Activated naive CD8-positive, alpha-beta T cell treated with anti-CD3 and anti-CD28 coated beads for 36 hours (primary cell): Measurements from ENCODE around the gene SLC6A7. TPM values are rescaled to one million over a fixed set of nuclear protein-coding genes. Genes with fewer than 3 reads are reported as not detected.

Source experiments
- DNase-seq: peaks from one replicate; pipeline ENCODE4 v3.0.0; 2021
- H3K27ac Mint-ChIP-seq: one replicate; pipeline ENCODE4 v1.8.0; 2022; ENCODE audit warnings: mild to moderate bottlenecking, moderate library complexity, mixed read lengths
- H3K27me3 Mint-ChIP-seq: one replicate; pipeline ENCODE4 v1.8.0; 2022; ENCODE audit warnings: mild to moderate bottlenecking, mixed read lengths
- H3K36me3 Mint-ChIP-seq: one replicate; pipeline ENCODE4 v1.8.0; 2021; ENCODE audit warnings: mild to moderate bottlenecking, mixed read lengths
- H3K4me1 Mint-ChIP-seq: one replicate; pipeline ENCODE4 v1.8.0; 2021; ENCODE audit warnings: mixed read lengths
- H3K4me3 Mint-ChIP-seq: one replicate; pipeline ENCODE4 v1.8.0; 2022; ENCODE audit warnings: mild to moderate bottlenecking, moderate library complexity, mixed read lengths
- H3K9me3 Mint-ChIP-seq: one replicate; pipeline ENCODE4 v1.8.0; 2022; ENCODE audit warnings: mixed read lengths
- total RNA-seq, 2 experiments: library from RNA; stranded (reverse); gene quantifications; one replicate each; pipeline ENCODE4 v1.2.3, GENCODE V29; 2021

The SLC6A7 gene
- total RNA-seq, 2 experiments from 2014 or later, result not detected

GRCh38 chr5:150254774-150255173, 64.9 kb downstream of the SLC6A7 start:
- DNase-seq, result no peak
- Mint-ChIP-seq H3K9me3 (no peaks in the 10 kb centered on the region), H3K36me3 (no peaks in the 10 kb centered on the region), H3K27me3 (no peaks in the 10 kb centered on the region), H3K4me3 (no peak overlapping the region), H3K4me1 (no peaks in the 10 kb centered on the region), H3K27ac (no peak overlapping the region)

- H3K36me3 Mint-ChIP-seq, result no peaks in the 10 kb centered on the region
- no peaks in the 10 kb centered on the region for H3K9me3 Mint-ChIP-seq
- H3K4me3 Mint-ChIP-seq, result no peak overlapping the region
Measured at GRCh38 chr5:150255659-150256409, 66.0 kb downstream of the SLC6A7 start.

GRCh38 chr5:150256410-150257064, 66.7 kb downstream of the SLC6A7 start:
- Mint-ChIP-seq H3K27ac (no peak overlapping the region), H3K36me3 (no peaks in the 10 kb centered on the region), H3K9me3 (no peaks in the 10 kb centered on the region), H3K4me1 (no peaks in the 10 kb centered on the region), H3K4me3 (no peak overlapping the region), H3K27me3 (no peaks in the 10 kb centered on the region)
- no peak for DNase-seq

More at GRCh38 chr5:150255659-150256409, 66.0 kb downstream of the SLC6A7 start:
- Mint-ChIP-seq H3K27ac (no peak overlapping the region), H3K4me1 (no peaks in the 10 kb centered on the region), H3K27me3 (no peaks in the 10 kb centered on the region)
- no peak for DNase-seq

GRCh38 chr5:150257424-150257823, 67.6 kb downstream of the SLC6A7 start:
- DNase-seq, result no peak
- Mint-ChIP-seq H3K4me1 (no peaks in the 10 kb centered on the region), H3K9me3 (no peaks in the 10 kb centered on the region), H3K27me3 (no peaks in the 10 kb centered on the region), H3K36me3 (no peaks in the 10 kb centered on the region), H3K27ac (no peak overlapping the region), H3K4me3 (no peak overlapping the region)

- Mint-ChIP-seq H3K36me3 (no peaks in the 10 kb centered on the region), H3K9me3 (no peaks in the 10 kb centered on the region), H3K27ac (no peak overlapping the region), H3K27me3 (no peaks in the 10 kb centered on the region), H3K4me1 (no peaks in the 10 kb centered on the region), H3K4me3 (no peak overlapping the region)
- no peak for DNase-seq
Measured at GRCh38 chr5:150258130-150258529, 68.3 kb downstream of the SLC6A7 start.

Other genes with a start within 250 kb of the SLC6A7 start
- gene PDE6A, start 245.3 kb upstream of the SLC6A7 start, total RNA-seq, result not detected
- 1 to 10 TPM; 6.6 TPM for gene SLC26A2, start 229.3 kb upstream of the SLC6A7 start, total RNA-seq
- gene TIGD6, start 189.4 kb upstream of the SLC6A7 start, total RNA-seq, result 1 to 10 TPM; 1.7 to 1.9 TPM
- gene HMGXB3, start 189.3 kb upstream of the SLC6A7 start, total RNA-seq, result 10 to 100 TPM; 36.7 to 38.3 TPM
- gene CSF1R, start 103.5 kb upstream of the SLC6A7 start, total RNA-seq, result not detected
- gene PDGFRB, start 34.2 kb upstream of the SLC6A7 start, total RNA-seq, result 1 to 10 TPM; 1.1 to 1.5 TPM
- not detected for gene CDX1, start 23.3 kb upstream of the SLC6A7 start, total RNA-seq
- gene CAMK2A, start 99.7 kb downstream of the SLC6A7 start, total RNA-seq, result not detected
- gene ARSI, start 112.8 kb downstream of the SLC6A7 start, total RNA-seq, result not detected
- 100 to 1,000 TPM; 138 to 140 TPM for gene TCOF1, start 167.6 kb downstream of the SLC6A7 start, total RNA-seq
- gene CD74, start 222.8 kb downstream of the SLC6A7 start, total RNA-seq, result 100 to 1,000 TPM; 290 to 294 TPM